Measurements from ENCODE around the gene RNF2.

GRCh38 chr1:185066181-185066580 lies 20.8 kb downstream of the RNF2 start:
- no peak for TF ChIP-seq POLR2AphosphoS5 (IDR thresholded peaks at IDR 0.05)
- no peak for TF ChIP-seq POLR2A (IDR thresholded peaks at IDR 0.05)

Data from prostate gland (tissue), 1 donor.